Ovary (tissue), 3 donors: Measurements from ENCODE around the gene MAD1L1.

Experiments
- EP300 ChIP-seq: sonication (generic); formaldehyde crosslinking; IDR thresholded peaks from one replicate; pipeline ENCODE4 v1.6.1; 2017; ENCODE audit warnings: antibody characterized with exemption
- POLR2A ChIP-seq: fragments of 450-650 bp; IDR thresholded peaks from one replicate; pipeline ENCODE4 v1.6.1; 2017; ENCODE audit warnings: antibody characterized with exemption, mild to moderate bottlenecking, moderate library complexity
- TF ChIP-seq, protein P1 (sequence below), 3 donors: fragments of 450-650 bp in 2 of 3; fragments of 200-600 bp in 1 of 3; IDR thresholded peaks; one replicate each; pipeline versions ENCODE4 v1.5.1 to v1.8.0; 2016 to 2022; ENCODE audit warnings: antibody characterized with exemption in 3 of 3, mild to moderate bottlenecking in 1 of 3
- donor health status: DM: no; HTN: no; CAD: no.

DNA sequence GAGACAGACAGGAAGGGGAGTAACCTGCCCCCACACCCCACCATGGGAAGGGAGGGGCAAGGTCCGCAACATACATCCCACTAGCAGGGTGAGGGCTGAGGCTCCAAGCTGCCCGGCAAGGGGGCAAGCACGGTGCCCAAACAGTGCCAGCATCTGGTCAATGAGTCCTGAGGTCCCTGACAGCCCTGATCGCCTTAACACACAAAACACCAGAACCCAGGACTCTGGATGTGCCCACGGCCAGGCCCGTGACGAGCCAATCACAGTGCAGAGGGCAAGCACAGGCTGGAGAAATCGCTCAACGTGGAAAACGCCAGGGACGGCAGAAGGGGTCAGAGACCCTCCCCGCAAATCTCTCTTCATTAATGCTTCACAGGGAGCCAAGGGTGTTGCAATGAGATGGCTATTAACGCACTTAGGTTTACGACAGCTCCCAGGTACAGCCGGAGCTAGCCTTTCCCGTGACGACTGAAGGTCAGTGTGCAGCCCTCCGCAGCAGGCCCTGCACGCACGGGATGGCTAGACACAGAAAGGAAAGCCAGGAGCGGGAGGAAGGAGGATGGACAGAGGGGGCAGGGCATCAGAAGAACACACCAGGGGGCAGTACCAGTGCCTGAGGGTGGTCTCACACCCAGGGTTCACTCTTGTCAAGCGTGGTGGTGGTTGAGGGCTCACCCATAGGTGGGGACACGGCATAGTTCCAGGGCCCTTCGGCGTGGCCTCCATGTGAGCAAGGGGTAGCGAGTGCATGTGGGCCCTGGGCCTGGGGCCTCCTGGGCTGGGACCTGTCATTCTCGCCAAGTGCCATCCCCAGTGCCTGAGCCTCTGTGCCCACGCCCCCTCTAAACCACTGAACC is 220.5 kb downstream of the MAD1L1 start:
- TF ChIP-seq, protein P1, sequence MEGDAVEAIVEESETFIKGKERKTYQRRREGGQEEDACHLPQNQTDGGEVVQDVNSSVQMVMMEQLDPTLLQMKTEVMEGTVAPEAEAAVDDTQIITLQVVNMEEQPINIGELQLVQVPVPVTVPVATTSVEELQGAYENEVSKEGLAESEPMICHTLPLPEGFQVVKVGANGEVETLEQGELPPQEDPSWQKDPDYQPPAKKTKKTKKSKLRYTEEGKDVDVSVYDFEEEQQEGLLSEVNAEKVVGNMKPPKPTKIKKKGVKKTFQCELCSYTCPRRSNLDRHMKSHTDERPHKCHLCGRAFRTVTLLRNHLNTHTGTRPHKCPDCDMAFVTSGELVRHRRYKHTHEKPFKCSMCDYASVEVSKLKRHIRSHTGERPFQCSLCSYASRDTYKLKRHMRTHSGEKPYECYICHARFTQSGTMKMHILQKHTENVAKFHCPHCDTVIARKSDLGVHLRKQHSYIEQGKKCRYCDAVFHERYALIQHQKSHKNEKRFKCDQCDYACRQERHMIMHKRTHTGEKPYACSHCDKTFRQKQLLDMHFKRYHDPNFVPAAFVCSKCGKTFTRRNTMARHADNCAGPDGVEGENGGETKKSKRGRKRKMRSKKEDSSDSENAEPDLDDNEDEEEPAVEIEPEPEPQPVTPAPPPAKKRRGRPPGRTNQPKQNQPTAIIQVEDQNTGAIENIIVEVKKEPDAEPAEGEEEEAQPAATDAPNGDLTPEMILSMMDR (IDR thresholded peaks at IDR 0.05) = no peak
- TF ChIP-seq EP300 (no peak), POLR2A (no peak)
